ENCODE measurements around the gene RPA1. TPM values are rescaled to one million over a fixed set of nuclear protein-coding genes. Genes with fewer than 3 reads are reported as not detected.

RPA1 gene
- total and polyA plus RNA-seq, 2 of the 8 experiments (the other 6 are each of a cell fraction or from before 2014, with no cell fraction given), result 79.1 to 194 TPM

DNA sequence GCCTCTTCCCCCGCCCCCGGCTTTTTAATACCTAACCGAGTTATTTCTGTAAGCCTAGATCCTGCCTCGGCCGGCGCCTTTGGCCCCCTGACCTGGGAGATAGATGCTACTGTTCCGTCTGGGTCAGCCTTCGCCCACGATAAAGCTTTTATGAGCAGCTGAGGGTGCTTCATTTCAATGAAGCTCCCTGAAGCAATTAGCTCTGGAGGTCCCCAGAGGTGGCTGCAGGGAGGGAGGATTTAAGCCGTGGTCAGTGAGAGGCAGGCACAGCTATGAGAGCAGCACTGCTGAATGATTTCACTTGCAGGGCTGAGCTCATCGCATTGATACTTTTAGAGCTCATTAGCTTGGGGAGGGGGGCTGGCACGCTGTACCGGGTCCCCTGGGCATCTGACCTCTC, 89.4 kb downstream of the RPA1 start:
- 92% methylated on average over 13 of the region's 13 CpGs; no CpG with 5 or more reads in 1 of the 2 experiments for WGBS, 2 experiments (ENCODE audit: extremely low coverage in 1 of 2, insufficient coverage in 1 of 2, insufficient read length in 1 of 2, insufficient replicate concordance in 2 of 2, low coverage in 1 of 2, low lambda C conversion rate in 2 of 2, missing lambda C conversion rate in 1 of 2)
- no peak overlapping the region for H2BK120ac ChIP-seq (replicated peaks; ENCODE audit: low read depth, low read length)
- DNase-seq (ENCODE audit: low read depth in 1 of 2, low spot score in 2 of 2), result no peak
- no peak overlapping the region for H3K4ac ChIP-seq (replicated peaks; ENCODE audit: insufficient read length, low read depth, low read length)
- H4K20me1 ChIP-seq (replicated peaks in 1 of 2; ENCODE audit: control insufficient read depth in 1 of 2, insufficient read depth in 2 of 2, low read length in 2 of 2), result peaks cover 0 to 3% of the 10 kb centered on the region in 2 experiments
- TF ChIP-seq RBBP5 (IDR thresholded peaks at IDR 0.05; ENCODE audit: borderline replicate concordance, low read depth, low read length) (no peak), KDM4A (IDR thresholded peaks at IDR 0.05; ENCODE audit: low read depth, low read length, severe bottlenecking) (no peak), POLR2A (IDR thresholded peaks at IDR 0.05; ENCODE audit: control extremely low read depth in 1 of 2, low read depth in 2 of 2, low read length in 2 of 2) (no peak), SRF (IDR thresholded peaks at IDR 0.05; ENCODE audit: low read depth, low read length) (no peak), CHD1 (IDR thresholded peaks at IDR 0.05; ENCODE audit: low read depth, low read length) (no peak), POLR2AphosphoS5 (IDR thresholded peaks at IDR 0.05; ENCODE audit: low read depth, low read length) (no peak)
- H3K36me3 ChIP-seq (ENCODE audit: control insufficient read depth in 2 of 4, insufficient read depth in 4 of 4, low read length in 3 of 4), result no peaks in the 10 kb centered on the region
- H2BK20ac ChIP-seq (ENCODE audit: low read length), result no peak overlapping the region
- no peak overlapping the region for H3K23ac ChIP-seq (ENCODE audit: insufficient read length)
- no peaks in the 10 kb centered on the region for H3K23me2 ChIP-seq (ENCODE audit: low read depth, low read length)
- no peak for FAIRE-seq
- H2BK5ac ChIP-seq (ENCODE audit: low read depth, low read length), result no peak overlapping the region
- CTCF ChIA-PET (ENCODE audit: partially characterized antibody), result interaction anchor here (0.6 to 3.5 kb wide), 6 partner anchors 9 to 127 kb away, joined by 3 to 20 read pairs (median 4); partner anchors contain the start of gene OVCA2
- H2BK15ac ChIP-seq (ENCODE audit: low read length), result no peak overlapping the region
- no peaks in the 10 kb centered on the region for H3K79me1 ChIP-seq (ENCODE audit: low read depth, low read length)
- no peak overlapping the region for H3K4me2 ChIP-seq (ENCODE audit: insufficient read depth in 1 of 2, low read depth in 2 of 2, low read length in 2 of 2)
- H2AFZ ChIP-seq (ENCODE audit: low read length), result no peak overlapping the region
- no peak overlapping the region for H4K5ac ChIP-seq (ENCODE audit: insufficient read length, low read depth, low read length)
- H3K27me3 ChIP-seq (replicated peaks in 1 of 4; ENCODE audit: control insufficient read depth in 3 of 4, extremely low read depth in 1 of 4, insufficient read depth in 3 of 4, low read length in 3 of 4), result no peaks in the 10 kb centered on the region; a peak in 2 of 7 replicates
- POLR2A ChIA-PET (ENCODE audit: partially characterized antibody), result no interaction called here
- no peak overlapping the region for H3K4me3 ChIP-seq (ENCODE audit: extremely low read depth in 1 of 4, insufficient read depth in 2 of 4, low read depth in 3 of 4, low read length in 4 of 4)
- H3K18ac ChIP-seq (ENCODE audit: extremely low read depth, low read length), result no peak overlapping the region
- no peak overlapping the region for H3K27ac ChIP-seq (ENCODE audit: low read depth, low read length)
- no peak overlapping the region for H4K8ac ChIP-seq (ENCODE audit: extremely low read depth, insufficient read depth, low read length)
- H3K9ac ChIP-seq (replicated peaks in 1 of 4; ENCODE audit: extremely low read depth in 1 of 4, low read depth in 3 of 4, low read length in 3 of 4), result no peak overlapping the region
- no peak overlapping the region for H2BK12ac ChIP-seq (ENCODE audit: low read depth, low read length)
- no peak overlapping the region for H3K56ac ChIP-seq (replicated peaks; ENCODE audit: insufficient read length, low read depth, low read length)
- peaks cover 0 to 2% (median under 1%) of the 10 kb centered on the region in 4 experiments; a peak in 2 of 7 replicates for H3K4me1 ChIP-seq (replicated peaks in 1 of 4; ENCODE audit: control insufficient read depth in 3 of 4, insufficient read depth in 4 of 4, low read length in 3 of 4)
- H3K14ac ChIP-seq (ENCODE audit: insufficient read length), result no peak overlapping the region
- H3K79me2 ChIP-seq (ENCODE audit: control insufficient read depth in 1 of 2, insufficient read depth in 2 of 2, low read length in 2 of 2), result no peaks in the 10 kb centered on the region
- no peak overlapping the region for H4K91ac ChIP-seq (replicated peaks; ENCODE audit: insufficient read length, low read length)
- H3K9me3 ChIP-seq (ENCODE audit: insufficient read depth in 2 of 2, low read depth in 1 of 2, low read length in 1 of 2), result no peaks in the 10 kb centered on the region
- no peak overlapping the region for H2AK5ac ChIP-seq (ENCODE audit: low read depth, low read length)

Data from H1 (cell line).